HG03196 (cell line): ENCODE measurements around the gene OR2V2.
"Not testable (repeated sequence)": the region's sequence is repeated elsewhere in the genome, so short reads cannot be mapped to it uniquely, and the experiment has no call there.

ENCODE experiments used
- ATAC-seq: cut with Tn5 transposase; IDR thresholded peaks from one replicate; pipeline ENCODE4 v1.9.1; 2021; ENCODE audit not compliant: unreplicated experiment

The OR2V2 gene

DNA sequence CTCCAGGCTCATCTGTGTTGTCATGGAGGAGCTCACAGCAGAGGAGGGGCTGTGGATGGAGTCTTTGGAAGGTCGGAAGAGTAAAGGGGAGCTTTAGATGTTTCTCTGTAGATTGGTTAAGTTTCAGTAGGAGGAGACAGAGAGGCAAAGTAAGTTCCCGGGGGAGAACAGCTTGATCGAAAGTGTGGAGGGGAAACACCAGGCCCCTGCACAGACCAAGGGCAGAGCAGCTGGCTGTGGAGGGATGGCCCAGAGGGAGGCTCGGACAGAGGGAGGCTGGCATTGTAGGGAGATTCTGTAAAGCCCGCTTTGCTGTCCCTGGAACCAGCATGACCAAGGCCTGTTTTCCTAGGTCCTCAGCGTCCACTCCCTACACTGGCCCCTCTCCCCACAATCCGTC, 5.3 kb upstream of the OR2V2 start:
- no peak for ATAC-seq

- no peak for ATAC-seq
Observed at GRCh38 chr5:181145133-181145532, 2.3 kb upstream of the OR2V2 start.

DNA sequence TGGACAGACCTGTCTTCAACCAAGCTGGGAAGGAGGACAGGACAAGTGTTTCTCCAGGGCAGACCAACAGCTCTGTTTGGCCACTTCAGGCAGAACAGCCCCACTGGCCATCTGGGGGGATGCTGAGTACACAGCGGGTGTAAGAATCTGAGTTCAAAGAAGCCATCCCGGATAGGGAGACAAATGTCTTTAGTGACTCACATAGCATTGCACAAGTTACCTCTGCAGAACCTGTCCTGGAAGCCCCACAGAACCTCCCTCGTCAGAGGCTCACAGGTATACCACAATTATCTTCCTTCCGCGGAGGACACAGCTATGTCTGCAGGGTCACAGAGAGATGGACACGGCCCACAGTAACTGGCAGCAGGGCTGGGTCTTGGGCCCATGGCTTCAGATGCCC, 2.0 kb downstream of the OR2V2 start:
- no peak for ATAC-seq

DNA sequence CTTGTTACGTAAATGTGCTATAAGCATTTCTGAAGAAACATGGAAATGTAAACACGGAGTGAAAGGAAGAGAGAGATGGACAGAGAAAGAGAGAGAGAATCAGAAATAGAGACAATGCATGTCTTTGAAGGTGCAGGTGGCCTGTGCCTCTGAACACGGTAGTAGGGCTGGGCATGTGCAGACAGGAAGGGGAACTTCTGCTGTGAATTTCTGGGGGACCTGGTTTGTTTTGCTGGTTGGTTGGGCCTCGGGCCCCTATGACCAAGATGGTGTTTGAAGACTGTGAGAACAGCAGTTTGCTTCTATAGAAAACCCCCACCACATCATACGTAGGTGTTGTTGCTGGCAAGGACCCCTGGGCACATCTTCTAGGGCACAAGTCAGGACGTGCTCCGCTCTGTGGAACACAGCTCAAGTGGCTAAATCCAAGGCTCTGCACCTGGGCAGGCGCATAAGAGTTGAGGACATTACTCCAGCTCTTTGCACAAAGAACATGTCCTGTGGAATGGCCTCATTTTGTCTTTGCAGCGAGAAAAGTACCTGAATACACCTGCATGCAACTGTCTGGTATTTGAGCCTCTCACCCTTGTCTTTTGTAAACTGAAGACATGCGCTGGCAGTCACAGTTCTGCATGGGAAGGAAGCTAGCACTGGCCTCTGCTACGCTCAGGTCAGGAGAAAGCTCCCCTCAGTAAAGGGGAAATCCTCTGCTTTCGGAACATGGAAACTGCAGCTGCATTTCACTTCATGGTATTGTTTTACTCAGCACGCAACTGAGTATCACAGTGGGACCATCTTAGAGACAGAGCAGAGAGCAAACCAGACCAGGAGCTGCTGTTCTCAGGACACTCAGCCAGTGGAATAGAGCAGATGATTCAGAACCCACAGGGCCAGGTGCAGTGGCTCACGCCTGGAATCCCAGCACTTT, 2.7 kb downstream of the OR2V2 start:
- ATAC-seq, result no peak

GRCh38 chr5:181151146-181151545, 3.8 kb downstream of the OR2V2 start:
- ATAC-seq, result no peak

DNA sequence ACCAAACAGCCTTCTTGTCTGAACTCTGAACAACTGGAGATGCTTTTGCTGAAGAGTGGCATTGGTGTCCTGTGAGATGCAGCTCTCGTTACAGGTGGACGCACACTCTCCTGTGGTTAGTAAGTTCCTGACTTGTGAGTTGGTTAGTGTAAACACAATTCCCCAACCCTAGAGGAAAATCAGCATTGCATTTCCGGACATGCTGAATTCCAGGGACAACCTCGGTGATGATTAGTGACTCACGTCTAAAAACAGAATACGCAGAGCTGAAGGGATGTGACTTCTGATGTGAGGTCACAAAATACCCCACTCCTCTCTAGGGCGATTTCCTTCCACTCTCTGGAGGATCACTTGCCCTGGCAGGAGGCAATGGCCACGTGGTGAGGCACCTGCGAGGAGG, 5.0 kb downstream of the OR2V2 start:
- no peak for ATAC-seq

DNA sequence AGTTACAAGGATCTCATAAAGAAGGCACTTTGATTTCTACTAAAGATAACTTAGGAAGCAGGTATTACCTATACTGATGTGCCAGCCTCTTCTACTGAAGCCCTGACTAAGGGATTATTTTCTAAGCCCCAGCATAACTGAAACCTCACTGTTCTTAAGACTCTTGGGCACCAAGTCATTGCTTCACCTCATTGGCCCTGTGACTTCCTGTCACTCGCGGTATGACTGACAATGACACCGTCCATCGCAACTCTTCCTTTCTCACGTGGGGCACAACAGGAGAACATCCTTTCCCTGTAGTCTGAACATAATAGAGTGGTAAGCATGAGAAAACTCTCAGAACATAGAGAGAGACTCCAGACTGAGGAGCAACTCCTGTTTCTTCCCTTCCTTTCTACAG, 6.4 kb downstream of the OR2V2 start:
- ATAC-seq, result peak; percentile 42

- no peak for ATAC-seq
Observed at GRCh38 chr5:181156758-181157157, 9.4 kb downstream of the OR2V2 start.

GRCh38 chr5:181158869-181159268, 11.5 kb downstream of the OR2V2 start:
- ATAC-seq, result no peak

DNA sequence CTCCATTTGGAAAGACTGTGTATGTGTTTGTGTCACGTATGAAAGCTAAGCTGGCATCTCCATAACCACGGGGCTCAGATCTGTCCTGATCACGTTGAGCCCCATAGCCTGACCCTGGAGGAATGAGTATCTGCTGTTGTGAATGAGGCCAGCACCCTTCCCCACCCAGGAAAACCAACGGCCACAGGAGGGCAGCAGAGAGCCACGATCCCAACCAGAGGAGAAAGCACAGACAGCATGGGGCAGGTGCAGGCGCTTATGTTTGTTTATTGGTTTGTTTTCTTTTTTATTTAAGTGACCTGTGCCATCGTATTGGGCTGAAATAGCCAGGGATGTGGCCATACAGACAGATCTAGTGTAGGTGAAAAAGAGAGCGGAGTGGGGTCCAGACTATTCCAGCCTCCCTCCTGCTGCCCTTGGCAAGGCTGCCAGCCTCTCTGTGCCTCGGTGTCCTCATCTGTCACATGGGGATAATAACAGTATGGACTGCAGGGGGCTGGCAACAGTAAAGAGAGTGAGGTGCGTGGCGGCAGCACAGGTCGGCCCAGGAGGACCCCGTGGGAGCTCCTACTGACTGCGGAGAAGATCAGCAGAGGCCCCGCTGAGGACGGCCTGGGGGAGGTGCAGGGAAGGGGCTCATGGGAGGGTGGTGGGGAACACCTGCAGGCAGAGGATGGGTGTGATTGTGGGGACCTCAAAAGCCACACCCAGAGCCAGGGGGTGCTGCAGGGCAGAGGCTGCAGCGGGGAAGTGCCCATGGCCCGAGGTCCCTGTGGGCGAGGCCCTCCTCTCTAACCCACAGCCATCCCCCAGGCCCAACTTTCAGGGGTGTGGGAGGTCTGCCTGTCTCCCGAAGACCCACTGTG, 12.1 kb downstream of the OR2V2 start:
- peak; percentile 61 for ATAC-seq

DNA sequence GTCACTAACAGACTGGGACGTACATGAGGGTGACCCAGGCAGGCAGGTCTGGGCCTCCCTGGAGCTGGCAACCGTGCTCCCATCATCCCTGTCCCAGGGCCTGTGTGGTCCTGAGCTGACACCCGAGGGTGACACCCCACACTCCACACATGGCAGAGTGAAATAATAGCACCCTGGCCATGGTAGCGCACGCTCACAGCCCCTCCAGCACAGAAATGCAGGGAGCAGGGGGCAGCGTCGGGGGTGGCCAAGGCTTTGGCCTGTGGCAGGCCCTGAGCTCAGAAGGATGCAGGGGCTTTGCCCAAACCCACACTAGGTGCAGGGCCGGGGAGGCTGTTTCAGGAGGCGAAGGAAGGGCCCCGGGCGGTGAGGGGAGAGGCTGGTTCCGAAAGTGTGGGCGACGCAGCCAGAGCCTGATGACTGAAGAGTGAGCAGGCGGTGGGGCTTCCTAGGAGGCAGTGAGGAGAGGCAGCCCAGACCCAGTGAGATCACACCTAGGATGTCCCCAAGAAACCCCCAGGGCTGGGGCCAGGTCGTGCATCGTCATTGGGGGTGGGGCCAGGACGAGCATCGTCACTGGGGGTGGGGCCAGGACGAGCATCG, 12.9 kb downstream of the OR2V2 start:
- peak; percentile 52 for ATAC-seq

DNA sequence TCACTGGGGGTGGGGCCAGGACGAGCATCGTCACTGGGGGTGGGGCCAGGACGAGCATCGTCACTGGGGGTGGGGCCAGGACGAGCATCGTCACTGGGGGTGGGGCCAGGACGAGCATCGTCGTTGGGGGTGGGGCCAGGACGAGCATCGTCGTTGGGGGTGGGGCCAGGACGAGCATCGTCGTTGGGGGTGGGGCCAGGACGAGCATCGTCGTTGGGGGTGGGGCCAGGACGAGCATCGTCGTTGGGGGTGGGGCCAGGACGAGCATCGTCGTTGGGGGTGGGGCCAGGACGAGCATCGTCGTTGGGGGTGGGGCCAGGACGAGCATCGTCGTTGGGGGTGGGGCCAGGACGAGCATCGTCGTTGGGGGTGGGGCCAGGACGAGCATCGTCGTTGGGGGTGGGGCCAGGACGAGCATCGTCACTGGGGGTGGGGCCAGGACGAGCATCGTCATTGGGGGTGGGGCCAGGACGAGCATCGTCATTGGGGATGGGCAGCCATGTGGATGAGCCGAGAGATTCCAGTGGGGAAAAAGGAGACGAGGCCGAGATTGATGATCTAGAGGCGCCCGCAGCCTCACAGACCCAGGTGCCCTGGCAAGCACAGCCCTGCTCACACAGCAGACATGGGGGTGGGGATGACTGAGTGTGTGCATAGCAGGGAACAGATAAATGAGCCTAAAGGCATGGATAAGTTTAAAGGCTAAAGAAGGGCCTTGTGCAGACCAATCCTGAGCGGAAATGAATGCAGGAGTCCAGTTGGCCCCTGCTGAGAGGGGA, 13.6 kb downstream of the OR2V2 start:
- ATAC-seq, result not testable (repeated sequence)

DNA sequence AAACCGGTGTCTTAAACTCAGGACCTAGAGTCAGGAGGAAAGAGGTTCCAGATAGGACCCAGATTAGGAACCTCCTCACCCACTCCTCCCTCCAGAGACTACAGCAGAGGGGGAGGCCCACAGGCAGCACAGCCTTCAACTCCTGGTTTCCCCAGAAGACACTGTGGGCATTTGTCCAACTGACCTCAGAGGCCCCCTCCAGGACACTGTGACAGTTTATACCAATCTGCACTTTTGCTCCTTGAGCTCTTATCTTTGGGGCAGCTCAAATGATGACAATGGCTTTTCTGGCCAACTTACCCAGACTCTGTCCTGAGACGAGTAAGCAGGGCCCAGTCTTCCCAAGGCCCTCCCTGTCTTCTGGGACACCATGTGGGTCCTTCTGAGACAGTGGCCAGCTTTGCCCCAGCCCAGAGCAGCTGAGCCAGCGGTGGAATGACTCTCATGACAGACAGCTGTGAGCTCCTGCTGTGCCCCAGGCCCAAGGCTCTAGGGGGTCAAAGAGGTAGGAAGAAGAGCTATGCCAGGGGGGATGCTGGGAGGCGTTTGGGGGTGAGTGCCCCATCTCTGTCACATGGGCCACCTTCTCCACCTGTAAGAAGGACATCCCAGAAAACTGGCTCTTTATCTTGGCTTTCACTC, 14.3 kb downstream of the OR2V2 start:
- ATAC-seq, result no peak

- ATAC-seq, result no peak
Observed at GRCh38 chr5:181163487-181164075, 16.2 kb downstream of the OR2V2 start.

DNA sequence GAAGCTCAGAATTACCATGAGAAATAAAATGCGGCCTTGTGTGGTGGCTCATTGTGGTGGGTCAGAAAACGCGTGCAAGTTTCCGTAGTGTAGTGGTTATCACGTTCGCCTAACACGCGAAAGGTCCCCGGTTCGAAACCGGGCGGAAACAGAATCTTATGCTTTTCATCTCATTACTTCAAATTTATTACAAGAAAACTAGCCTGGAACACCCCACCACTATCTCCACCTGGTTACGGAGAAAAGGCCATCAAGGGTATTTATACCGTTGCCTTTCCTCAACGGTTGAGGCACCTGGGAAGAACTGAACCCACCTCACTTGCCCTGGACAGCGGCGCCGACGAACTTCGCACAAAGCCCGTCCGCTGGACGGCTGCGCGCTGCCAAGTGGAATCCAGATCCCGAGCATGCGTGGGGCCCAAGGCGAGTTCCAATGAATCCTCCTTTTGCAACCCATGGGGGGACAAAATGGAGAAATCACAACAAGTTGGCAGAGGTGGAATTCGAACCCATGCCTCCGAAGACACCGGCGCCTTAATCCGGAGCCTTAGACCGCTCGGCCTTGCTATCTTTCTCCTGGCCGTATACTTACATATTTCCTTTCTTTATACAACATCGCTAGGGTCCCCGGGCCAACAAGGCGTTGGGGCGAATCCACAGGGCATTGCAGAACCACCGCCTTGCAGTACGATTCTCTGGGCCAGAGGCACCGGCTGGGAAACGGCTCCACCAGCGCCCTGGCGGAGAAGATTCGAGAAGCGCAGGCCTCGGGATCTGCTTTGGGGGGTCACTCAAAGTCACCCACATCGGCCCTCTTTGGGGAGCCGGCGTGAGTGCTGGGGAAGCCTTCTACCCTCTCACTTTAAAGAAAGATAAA, 16.9 kb downstream of the OR2V2 start:
- ATAC-seq, result no peak

DNA sequence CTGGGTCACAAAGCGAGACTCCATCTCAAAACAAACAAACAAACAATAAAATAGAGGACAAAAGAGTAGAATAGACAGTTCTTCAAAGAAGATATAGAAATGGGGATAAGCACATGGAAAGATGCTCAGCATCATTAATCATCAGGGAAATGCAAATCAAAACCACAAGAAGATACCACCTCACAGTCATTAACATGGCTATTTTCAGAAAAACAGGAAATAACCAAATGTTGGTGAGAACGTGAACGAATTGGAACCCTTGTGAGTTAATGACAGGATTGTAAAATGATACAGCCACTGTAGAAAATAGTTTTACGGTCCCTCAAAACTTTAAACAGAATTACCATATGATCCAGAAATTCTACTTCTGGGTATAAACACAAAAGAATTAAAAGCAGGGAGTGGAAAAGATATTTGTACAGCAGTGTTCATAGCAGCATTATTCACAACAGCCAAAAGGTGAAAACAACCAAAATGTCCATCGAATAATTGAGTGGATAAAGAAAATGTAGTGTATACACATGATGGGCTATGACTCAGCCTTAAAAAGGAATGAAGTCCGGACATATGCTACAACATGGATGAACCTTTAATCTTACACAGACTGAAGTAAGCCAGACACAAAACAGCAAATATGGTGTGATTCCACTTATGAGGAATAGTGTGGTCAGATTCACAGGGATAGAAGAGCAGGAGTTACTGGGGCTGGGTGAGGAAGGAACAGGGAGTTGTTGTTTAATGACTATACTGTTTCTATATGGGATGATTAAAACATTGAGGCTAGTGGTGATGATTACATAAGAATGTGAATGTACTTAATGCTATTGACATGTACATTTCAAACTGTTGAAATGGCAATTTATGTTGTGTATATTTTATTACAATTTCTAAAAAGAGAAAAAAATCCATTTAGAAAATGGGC, 19.7 kb downstream of the OR2V2 start:
- ATAC-seq, result no peak

DNA sequence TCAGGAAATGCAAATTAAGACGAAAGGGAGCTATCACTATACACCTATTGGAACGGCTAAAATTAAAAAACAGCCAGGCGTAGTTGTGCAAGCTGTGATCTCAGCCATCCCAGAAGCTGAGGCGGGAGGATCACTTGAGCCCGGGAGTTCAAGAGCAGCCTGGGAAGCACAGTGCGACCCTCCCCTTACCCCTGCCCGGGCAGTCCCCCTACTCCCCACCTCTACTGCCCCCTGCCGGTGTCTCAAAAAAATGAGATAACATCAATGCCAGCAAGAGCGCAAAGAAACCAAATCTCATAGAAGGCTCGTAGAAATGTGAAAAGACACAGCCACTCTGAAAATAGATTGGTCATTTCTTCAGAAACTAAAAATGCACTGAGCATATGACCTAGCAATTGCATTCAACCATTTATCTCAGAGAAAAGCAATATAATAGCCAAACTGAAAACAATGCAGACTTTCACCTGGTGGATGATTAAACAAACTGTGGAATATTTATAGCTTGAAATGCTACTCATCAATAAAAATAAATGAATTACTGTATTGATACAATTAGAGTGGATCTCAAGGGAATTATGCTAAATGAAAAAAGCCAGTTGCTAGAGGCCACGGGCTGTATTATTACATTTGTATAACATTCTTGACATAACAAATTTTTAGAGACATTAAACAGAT, 20.6 kb downstream of the OR2V2 start:
- no peak for ATAC-seq
